Liver (tissue), 3 donors: ENCODE measurements around the gene C19orf47.

ENCODE experiments used
- GABPA ChIP-seq, 2 donors: IDR thresholded peaks in 1 of 2; conservative IDR thresholded peaks in 1 of 2; 2 replicates each; pipeline ENCODE4 v1.6.1; 2016; ENCODE audit warnings: antibody characterized with exemption in 2 of 2, mild to moderate bottlenecking in 1 of 2, moderate library complexity in 1 of 2
- SP1 ChIP-seq: IDR thresholded peaks from 2 replicates; pipeline ENCODE4 v1.6.1; 2018; ENCODE audit warnings: antibody characterized with exemption, mild to moderate bottlenecking
- TAF1 ChIP-seq: conservative IDR thresholded peaks from 2 replicates; pipeline ENCODE4 v1.6.1; 2016; ENCODE audit warnings: antibody characterized with exemption, mild to moderate bottlenecking
- TF ChIP-seq, protein P1 (sequence below): IDR thresholded peaks from 2 replicates; pipeline ENCODE4 v1.6.1; 2016; ENCODE audit warnings: antibody characterized with exemption
- TF ChIP-seq, protein P2 (sequence below): fragments of 150-350 bp; IDR thresholded peaks from 2 replicates; pipeline ENCODE4 v1.5.1; 2017; ENCODE audit warnings: improper control_type of control experiment, low read depth, low read length; ENCODE audit not compliant: missing input control
- TF ChIP-seq, protein P3 (sequence below): IDR thresholded peaks from 2 replicates; pipeline ENCODE4 v1.6.1; 2016; ENCODE audit warnings: antibody characterized with exemption
- TF ChIP-seq, protein P4 (sequence below): IDR thresholded peaks from 2 replicates; pipeline ENCODE4 v1.6.1; 2016; ENCODE audit warnings: antibody characterized with exemption
- donor health status: healthy.
- donor health status: healthy.

DNA sequence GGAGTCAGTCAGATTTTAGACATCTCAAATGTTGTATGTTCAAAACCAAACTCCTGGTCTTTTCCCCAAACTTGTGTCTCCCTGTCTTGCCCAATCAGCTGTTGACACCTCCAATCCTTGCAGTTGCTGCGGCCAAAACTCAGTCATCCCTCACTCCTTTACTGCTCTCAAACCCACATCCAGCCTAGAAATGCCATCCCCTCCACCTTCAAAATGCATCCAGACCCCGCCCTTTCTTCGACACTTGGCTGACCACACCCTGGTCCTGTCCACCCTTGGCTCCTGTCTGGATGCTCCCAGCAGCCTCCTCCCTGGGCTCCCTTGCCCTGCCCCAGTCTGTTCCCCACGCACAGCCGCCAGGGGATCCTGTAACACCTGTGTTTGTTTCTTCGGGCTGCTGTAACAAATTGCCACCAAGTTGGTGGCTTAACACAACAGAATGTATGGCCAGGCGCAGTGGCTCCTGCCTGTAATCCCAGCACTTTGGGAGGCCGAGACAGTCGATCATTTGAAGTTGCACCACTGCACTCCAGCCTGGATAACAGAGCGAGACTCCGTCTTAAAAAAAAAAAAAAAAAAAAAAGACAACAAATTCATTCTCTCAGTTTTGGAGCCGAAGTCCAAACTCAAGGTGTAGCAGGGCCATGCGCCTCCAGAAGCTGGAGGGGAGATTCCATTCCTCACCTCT, 12.0 kb upstream of the C19orf47 start:
- TF ChIP-seq, protein P1, sequence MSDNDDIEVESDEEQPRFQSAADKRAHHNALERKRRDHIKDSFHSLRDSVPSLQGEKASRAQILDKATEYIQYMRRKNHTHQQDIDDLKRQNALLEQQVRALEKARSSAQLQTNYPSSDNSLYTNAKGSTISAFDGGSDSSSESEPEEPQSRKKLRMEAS = no peak
- TF ChIP-seq, protein P2, sequence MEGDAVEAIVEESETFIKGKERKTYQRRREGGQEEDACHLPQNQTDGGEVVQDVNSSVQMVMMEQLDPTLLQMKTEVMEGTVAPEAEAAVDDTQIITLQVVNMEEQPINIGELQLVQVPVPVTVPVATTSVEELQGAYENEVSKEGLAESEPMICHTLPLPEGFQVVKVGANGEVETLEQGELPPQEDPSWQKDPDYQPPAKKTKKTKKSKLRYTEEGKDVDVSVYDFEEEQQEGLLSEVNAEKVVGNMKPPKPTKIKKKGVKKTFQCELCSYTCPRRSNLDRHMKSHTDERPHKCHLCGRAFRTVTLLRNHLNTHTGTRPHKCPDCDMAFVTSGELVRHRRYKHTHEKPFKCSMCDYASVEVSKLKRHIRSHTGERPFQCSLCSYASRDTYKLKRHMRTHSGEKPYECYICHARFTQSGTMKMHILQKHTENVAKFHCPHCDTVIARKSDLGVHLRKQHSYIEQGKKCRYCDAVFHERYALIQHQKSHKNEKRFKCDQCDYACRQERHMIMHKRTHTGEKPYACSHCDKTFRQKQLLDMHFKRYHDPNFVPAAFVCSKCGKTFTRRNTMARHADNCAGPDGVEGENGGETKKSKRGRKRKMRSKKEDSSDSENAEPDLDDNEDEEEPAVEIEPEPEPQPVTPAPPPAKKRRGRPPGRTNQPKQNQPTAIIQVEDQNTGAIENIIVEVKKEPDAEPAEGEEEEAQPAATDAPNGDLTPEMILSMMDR = no peak
- TF ChIP-seq SP1 (no peak), TAF1 (no peak), GABPA (IDR thresholded peaks at IDR 0.05 in 1 of 2, conservative IDR thresholded peaks at IDR 0.05 in 1 of 2) (no peak)
- TF ChIP-seq, protein P3, sequence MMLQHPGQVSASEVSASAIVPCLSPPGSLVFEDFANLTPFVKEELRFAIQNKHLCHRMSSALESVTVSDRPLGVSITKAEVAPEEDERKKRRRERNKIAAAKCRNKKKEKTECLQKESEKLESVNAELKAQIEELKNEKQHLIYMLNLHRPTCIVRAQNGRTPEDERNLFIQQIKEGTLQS = no peak
- TF ChIP-seq, protein P4, sequence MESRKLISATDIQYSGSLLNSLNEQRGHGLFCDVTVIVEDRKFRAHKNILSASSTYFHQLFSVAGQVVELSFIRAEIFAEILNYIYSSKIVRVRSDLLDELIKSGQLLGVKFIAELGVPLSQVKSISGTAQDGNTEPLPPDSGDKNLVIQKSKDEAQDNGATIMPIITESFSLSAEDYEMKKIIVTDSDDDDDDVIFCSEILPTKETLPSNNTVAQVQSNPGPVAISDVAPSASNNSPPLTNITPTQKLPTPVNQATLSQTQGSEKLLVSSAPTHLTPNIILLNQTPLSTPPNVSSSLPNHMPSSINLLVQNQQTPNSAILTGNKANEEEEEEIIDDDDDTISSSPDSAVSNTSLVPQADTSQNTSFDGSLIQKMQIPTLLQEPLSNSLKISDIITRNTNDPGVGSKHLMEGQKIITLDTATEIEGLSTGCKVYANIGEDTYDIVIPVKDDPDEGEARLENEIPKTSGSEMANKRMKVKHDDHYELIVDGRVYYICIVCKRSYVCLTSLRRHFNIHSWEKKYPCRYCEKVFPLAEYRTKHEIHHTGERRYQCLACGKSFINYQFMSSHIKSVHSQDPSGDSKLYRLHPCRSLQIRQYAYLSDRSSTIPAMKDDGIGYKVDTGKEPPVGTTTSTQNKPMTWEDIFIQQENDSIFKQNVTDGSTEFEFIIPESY = no peak
